GM21528 (cell line): ENCODE data around the gene PRAMEF2.
"Not testable (repeated sequence)": the region's sequence is repeated elsewhere in the genome, so short reads cannot be mapped to it uniquely, and the experiment has no call there.

ENCODE experiments used
- ATAC-seq: cut with Tn5 transposase; IDR thresholded peaks from one replicate; pipeline ENCODE4 v1.9.1; 2021; ENCODE audit warnings: mild to moderate bottlenecking, moderate library complexity; ENCODE audit not compliant: unreplicated experiment, low FRiP score

PRAMEF2 gene, protein sequence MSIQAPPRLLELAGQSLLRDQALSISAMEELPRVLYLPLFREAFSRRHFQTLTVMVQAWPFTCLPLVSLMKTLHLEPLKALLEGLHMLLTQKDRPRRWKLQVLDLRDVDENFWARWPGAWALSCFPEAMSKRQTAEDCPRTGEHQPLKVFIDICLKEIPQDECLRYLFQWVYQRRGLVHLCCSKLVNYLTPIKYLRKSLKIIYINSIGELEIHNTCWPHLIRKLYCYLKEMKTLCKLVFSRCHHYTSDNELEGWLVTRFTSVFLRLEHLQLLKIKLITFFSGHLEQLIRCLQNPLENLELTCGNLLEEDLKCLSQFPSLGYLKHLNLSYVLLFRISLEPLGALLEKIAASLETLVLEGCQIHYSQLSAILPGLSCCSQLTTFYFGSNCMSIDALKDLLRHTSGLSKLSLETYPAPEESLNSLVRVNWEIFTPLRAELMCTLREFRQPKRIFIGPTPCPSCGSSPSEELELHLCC

DNA sequence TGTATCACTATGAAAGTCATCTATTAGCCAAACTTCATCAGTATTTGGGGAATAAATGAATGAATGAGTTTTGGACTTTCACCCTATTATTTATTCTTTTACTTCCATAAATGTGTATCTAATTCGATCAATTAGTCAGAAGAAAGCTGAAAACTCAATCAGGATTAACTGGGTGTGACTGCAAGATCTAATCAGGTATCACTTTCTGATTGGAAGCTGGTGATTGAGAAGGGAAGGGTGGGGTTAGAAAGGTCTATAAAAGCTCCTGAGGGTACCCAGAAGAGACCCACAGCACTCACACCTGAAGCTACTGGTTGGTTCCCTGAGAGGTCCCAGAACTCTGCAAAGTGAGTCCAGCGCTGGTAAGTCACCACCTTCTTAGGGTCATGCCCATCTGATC is at the start of gene PRAMEF2:
TSS of gene PRAMEF2 (plus strand) at position 301 of the 400 bp plus-strand sequence. CDS start 1,924 bp downstream, outside the sequence.
- not testable (repeated sequence) for ATAC-seq

DNA sequence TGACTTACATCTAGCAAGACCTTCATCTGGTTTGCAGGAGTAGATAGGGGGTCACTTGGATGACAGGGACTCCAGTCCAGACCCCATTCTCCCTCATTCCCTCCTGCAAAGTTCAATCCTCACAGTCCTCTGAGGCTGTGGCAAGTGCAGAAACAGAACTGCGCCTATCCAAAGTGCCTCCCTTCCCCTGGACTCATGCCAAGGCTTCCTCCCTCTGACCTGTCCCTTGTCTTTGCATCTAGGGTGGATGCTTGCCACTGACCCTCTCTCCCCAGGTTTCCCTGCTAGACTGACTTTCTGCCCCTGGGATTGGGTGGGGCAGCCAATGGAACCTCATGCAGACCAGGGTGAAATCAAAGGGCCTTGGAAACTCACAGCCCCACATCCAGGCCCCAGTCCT is 47.0 kb upstream of the PRAMEF2 start:
- ATAC-seq = no peak

DNA sequence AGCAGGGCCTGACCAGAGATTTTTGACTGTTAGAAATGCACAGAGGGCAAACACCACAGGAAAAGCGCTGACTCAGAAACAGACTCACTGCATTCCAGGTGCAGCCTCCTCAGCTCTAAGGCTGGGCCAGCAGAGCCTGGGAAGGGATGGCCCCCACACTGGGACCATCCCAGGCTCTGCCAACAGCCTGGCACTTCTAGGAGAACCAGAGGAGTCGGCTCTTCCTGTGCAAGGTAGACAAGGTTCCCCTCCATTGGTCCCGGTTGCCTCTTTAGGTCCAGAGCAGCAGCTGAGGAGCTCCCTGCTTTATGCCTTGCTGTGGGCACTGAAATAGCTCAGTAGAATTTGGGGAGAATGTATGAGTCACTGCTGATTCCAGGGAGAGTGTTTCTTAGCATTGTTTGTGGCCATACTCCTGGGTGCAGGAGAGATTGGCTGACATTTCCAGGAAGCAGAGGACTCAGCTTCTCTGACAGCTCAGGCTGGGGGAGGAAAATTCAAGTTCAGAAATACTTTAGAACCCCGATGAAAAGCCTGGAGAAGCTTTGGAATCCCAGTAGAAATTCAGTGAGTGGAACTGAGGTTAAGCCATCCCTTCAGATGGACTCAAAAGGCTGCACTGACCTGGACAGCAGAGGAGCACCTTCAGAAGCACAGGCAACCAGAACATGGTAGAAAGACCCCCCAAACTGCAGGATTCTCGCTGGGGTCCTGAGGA is 46.0 kb upstream of the PRAMEF2 start:
- ATAC-seq = no peak

DNA sequence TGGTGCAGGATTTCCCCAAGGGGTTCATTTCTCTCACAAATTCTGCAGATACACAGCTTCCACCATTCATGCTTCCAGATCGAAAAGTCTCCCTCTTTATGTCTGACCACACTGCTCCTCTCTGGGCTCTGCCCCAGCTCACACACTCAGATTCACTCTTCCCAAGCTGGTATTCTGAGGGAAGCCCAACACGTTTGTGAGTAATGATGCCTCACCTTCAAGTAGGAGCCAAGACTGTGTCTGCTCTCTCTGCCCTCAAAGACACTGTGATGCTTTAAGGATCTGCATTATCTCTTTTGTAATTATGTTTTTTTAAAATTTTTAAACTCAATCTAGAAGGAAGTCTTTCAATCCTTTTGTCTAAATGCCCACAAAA is 45.5 kb upstream of the PRAMEF2 start:
- no peak for ATAC-seq

DNA sequence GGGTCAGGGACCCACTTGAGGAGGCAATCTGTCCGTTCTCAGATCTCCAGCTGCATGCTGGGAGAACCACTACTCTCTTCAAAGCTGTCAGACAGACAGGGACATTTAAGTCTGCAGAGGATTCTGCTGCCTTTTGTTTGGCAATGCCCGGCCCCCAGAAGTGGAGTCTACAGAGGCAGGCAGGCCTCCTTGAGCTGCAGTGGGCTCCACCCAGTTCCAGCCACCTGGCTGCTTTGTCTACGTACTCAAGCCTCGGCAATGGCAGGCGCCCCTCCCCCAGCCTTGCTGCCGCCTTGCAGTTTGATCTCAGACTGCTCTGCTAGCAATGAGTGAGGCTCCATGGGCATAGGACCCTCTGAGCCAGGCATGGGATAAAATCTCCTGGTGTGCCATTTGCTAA is 37.8 kb upstream of the PRAMEF2 start:
- not testable (repeated sequence) for ATAC-seq

DNA sequence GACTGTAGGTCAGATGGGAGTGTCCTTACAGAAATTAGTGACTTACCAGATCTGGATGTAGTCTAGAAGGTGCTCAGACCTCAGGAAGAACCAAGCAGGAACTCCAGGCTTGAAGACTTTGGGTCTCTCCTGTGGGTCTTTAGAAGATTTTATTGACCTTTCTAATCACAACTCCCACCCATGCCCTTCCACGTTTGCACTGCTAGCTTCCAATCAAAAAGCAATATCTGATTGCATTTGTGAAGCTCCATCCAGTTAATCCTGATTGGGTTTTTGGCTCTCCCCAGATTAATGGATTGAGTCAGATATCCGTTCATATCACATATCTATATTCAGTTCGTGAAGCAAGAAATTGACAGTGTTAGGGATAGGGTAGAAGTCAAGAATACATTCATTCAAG is 25.6 kb upstream of the PRAMEF2 start, which contains the start of gene PRAMEF11:
TSS of gene PRAMEF11 (minus strand) at position 101 of the 400 bp plus-strand sequence. CDS start 2,621 bp downstream, outside the sequence.
- ATAC-seq = not testable (repeated sequence)

DNA sequence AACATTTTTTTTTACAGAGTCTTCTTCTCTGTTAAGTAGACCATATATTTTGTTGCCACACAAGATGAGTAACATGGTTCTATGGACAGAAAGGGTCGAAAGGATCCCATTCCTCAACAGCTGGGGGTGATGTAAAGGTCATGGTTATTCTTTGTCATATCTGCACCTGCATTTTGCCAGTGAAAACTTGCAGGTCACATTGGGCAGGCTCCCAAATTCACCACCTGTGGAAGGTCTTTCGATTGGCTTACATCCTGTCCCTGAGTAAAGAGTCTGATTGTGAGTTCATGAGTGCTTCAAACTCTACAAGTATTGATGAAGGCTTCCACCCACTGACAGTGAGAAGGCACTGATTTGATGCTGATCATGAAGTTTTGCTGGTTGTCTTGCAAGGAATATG is 23.6 kb upstream of the PRAMEF2 start:
- ATAC-seq = not testable (repeated sequence)

DNA sequence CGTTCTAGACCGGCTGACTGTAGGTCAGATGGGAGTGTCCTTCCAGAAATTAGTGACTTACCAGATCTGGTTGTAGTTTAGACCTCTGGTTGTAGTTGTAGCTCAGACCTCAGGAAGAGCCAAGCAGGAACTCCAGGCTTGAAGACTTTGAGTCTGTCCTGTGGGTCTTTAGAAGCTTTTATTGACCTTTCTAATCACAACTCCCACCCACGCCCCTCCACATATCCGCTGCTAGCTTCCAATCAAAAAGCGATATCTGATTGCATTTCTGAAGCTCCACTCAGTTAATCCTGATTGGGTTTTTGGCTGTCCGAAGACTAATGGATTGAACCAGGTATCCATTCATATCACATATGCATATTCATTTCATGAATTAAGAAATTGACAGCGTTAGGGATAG is 8.3 kb upstream of the PRAMEF2 start, which contains the start of gene HNRNPCL1:
TSS of gene HNRNPCL1 (minus strand) at position 101 of the 400 bp plus-strand sequence. CDS start 431 bp downstream, outside the sequence.
- ATAC-seq = not testable (repeated sequence)

DNA sequence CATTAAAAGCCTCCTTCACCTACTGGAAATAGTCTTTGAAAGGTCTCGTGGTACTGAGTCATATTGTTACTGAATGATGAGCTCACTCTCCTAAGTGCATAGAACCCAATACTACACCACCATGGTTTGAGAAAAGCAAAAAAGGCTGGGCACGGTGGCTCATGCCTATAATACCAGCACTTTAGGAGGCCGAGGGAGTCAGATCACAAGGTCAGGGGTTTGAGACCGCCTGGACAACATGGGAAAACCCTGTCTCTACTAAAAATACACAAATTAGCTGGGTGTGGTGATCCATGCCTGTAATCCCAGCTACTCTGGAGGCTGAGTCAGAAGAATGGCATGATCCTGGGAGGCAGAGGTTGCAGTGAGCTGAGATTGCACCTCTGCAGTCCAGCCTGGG is 5.1 kb upstream of the PRAMEF2 start:
- ATAC-seq = no peak

DNA sequence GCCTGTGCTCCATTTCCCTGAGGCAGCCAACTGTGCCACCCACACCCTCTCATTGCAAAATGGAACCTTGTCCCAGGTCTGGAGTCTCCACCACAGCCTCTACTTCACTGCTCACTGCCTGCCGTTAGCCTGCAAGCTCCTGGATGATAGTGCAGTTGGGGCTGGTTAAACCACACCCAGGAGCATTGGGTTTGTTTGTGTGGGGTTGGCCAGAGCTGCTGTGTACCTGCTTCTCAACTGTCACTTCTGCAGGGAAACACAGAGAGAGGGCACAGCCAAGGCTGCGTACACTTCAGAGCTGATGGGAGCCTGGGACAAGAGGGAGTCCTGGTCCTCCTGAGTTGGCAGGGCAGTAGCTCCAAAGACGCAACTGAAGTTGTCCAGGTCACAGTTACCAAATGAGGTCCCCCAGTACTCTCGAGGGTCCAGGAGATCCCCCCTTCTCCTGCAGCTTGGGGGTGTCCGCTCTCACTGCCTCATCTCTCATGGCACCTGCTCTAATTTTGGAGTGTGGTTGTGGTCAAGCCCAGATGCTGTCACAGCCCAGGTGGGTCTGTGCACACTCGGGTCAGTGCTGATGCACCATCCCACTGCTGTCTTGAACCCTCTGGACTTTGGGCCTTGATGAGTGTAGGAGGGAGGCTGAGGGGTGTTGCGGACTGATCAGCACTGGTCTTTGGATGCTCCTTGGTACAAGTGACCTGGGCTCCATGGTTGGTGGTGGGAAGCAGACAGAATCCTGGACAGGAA is 6.4 kb downstream of the PRAMEF2 start:
- not testable (repeated sequence) for ATAC-seq

DNA sequence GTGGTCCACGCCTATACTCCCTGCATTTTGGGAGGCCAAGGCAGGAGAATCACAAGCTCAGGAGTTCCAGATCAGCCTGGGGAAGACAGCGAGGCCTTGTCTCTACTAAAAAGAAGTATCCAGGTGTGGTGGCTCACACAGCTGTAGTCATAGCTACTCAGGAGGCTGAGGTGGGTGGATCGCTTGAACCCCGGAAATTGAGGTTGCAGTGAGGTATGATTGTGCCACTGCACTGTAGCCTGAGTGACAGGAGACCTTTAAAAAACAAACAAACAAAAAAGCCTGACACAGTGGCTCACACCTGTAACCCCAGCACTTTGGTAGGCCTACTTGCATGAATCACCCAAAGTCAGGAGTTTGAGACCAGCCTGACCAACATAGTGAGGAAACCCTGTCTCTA is 21.6 kb downstream of the PRAMEF2 start:
- ATAC-seq = not testable (repeated sequence)

DNA sequence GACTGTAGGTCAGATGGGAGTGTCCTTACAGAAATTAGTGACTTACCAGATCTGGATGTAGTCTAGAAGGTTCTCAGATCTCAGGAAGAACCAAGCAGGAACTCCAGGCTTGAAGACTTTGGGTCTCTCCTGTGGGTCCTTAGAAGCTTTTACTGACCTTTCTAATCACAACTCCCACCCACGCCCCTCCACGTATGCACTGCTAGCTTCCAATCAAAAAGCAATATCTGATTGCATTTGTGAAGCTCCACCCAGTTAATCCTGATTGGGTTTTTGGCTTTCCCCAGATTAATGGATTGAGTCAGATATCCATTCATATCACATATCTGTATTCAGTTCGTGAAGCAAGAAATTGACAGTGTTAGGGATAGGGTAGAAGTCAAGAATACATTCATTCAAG is 29.2 kb downstream of the PRAMEF2 start, which contains the start of gene PRAMEF4:
TSS of gene PRAMEF4 (minus strand) at position 101 of the 400 bp plus-strand sequence. CDS start 2,807 bp downstream, outside the sequence.
- ATAC-seq = not testable (repeated sequence)

DNA sequence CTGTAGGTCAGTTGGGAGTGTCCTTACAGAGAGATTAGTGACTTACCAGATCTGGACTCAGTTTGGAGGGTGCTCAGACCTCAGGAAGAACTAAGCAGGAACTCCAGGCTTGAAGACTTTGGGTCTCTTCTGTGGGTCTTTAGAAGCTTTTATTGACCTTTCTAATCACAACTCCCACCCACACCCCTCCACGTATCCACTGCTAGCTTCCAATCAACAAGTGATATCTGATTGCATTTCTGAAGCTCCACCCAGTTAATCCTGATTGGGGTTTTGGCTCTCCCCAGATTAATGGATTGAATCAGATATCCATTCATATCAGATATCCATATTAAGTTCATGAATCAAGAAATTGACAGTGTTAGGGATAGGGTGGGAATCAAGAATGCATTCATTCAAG is 41.3 kb downstream of the PRAMEF2 start, which contains the start of gene PRAMEF10:
TSS of gene PRAMEF10 (minus strand) at position 101 of the 400 bp plus-strand sequence. CDS start 2,423 bp downstream, outside the sequence.
- ATAC-seq = not testable (repeated sequence)

DNA sequence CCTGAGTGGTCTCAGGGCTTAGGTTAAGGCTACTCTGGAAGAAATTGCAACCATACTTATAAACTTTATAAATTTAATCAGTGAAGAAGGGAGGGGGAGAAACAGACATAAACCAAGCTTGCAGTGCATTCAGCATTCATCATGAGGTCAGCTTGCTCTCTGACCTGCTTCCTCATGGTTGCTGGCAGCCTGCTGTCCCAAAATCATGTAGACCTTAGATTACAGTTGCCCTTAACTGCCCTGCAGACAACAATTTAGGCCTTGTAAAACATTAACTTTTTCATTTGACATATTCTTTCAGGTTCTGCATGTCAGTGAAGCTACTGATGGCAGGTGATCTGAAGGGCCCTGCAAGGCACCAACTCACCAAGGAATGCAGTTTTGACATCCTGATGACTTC is 42.3 kb downstream of the PRAMEF2 start:
- not testable (repeated sequence) for ATAC-seq

DNA sequence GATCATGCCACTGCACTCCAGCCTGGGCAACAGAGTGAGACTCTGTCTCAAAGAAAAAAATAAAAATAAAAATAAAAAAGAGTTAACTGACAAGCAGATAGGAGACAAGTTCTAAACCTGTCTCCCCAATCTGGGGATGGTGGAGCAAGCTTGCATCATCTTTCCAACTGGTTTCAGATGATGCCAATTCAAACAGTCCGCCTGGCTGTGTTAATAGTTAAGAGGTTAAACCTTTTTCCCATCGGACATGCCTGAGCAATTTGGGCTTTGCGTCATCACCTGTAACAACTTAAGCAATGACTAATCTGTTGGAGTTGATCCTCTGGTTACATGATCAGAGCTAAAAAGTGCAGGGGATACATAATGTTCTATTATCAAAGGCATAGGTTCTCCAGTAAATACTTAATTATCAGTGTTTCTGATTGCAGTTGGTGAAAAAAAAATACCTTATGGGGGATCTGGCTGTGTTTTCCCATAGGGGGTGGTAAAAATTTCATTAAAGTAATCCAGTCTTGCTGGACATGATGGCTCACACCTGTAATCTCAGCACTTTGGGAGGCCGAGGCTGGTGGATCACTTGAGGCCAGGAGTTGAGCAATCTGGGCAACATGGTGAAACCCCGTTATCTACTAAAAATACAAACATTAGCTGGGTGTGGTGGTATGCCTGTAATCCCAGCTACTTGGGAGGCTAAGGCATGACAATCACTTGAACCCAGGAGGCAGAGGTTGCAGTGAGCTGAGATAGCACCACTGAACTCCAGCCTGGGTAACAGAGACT is 47.1 kb downstream of the PRAMEF2 start:
- not testable (repeated sequence) for ATAC-seq
